HepG2 (cell line): Measurements from ENCODE around the gene PSKH1. TPM values are rescaled to one million over a fixed set of nuclear protein-coding genes. Genes with fewer than 3 reads are reported as not detected.
A peak's percentile ranks its signal among the peaks of the same experiment; 100 is the strongest.

Experiments used
- ARID2 ChIP-seq: sonication (generic); formaldehyde crosslinking; IDR thresholded peaks from 2 replicates; pipeline ENCODE4 v1.8.1; 2022; ENCODE audit warnings: mild to moderate bottlenecking, missing genetic modification reagents, borderline replicate concordance
- CENPT ChIP-seq: sonication (generic); formaldehyde crosslinking; IDR thresholded peaks from 2 replicates; pipeline ENCODE4 v1.8.0; 2022; ENCODE audit warnings: low read depth, mild to moderate bottlenecking, moderate library complexity, missing genetic modification reagents
- CHD2 ChIP-seq: IDR thresholded peaks from 2 replicates; pipeline ENCODE4 v1.6.1; 2011; ENCODE audit warnings: low read depth, low read length, improper control_type of control experiment
- CREBL2 ChIP-seq: sonication (generic); formaldehyde crosslinking; IDR thresholded peaks from 2 replicates; pipeline ENCODE4 v1.8.1; 2023; ENCODE audit warnings: missing genetic modification reagents, mild to moderate bottlenecking, borderline replicate concordance
- FOXA1 ChIP-seq, 2 experiments: fragments of 450-650 bp in 1 of 2; sonication (generic) in 1 of 2; formaldehyde crosslinking in 1 of 2; IDR thresholded peaks; 2 replicates each; pipeline versions ENCODE4 v1.4.0 to v1.6.1; 2016 to 2020; ENCODE audit warnings: missing genetic modification reagents in 1 of 2
- HDAC1 ChIP-seq: sonication (generic); formaldehyde crosslinking; IDR thresholded peaks from 2 replicates; pipeline ENCODE4 v1.5.1; 2020; ENCODE audit warnings: mild to moderate bottlenecking, missing genetic modification reagents
- KDM1A ChIP-seq: IDR thresholded peaks from 2 replicates; pipeline ENCODE4 v1.6.1; 2016; ENCODE audit warnings: missing compliant biosample characterization
- MIER2 ChIP-seq: IDR thresholded peaks from 2 replicates; pipeline ENCODE4 v1.6.1; 2016; ENCODE audit warnings: missing biosample characterization, missing genetic modification reagents
- NCOA2 ChIP-seq: sonication (generic); formaldehyde crosslinking; IDR thresholded peaks from 2 replicates; pipeline ENCODE4 v1.8.0; 2022; ENCODE audit warnings: inconsistent platforms
- PHF20 ChIP-seq: sonication (generic); formaldehyde crosslinking; IDR thresholded peaks from 2 replicates; pipeline ENCODE4 v1.5.0; 2020; ENCODE audit warnings: mild to moderate bottlenecking, missing genetic modification reagents
- PHF21A ChIP-seq: sonication (generic); formaldehyde crosslinking; IDR thresholded peaks from 2 replicates; pipeline ENCODE4 v1.5.0; 2020; ENCODE audit warnings: mild to moderate bottlenecking, missing genetic modification reagents
- PITX1 ChIP-seq: sonication (generic); formaldehyde crosslinking; IDR thresholded peaks from 2 replicates; pipeline ENCODE4 v1.5.1; 2020; ENCODE audit warnings: mild to moderate bottlenecking, missing genetic modification reagents
- PRMT3 ChIP-seq: sonication (generic); formaldehyde crosslinking; IDR thresholded peaks from 2 replicates; pipeline ENCODE4 v1.8.1; 2022; ENCODE audit warnings: low read depth, mild to moderate bottlenecking, moderate library complexity, missing genetic modification reagents, borderline replicate concordance
- REPIN1 ChIP-seq: sonication (generic); formaldehyde crosslinking; IDR thresholded peaks from 2 replicates; pipeline ENCODE4 v1.8.0; 2022; ENCODE audit warnings: missing genetic modification reagents, low read depth, mild to moderate bottlenecking, borderline replicate concordance
- SP4 ChIP-seq: sonication (generic); formaldehyde crosslinking; IDR thresholded peaks from 2 replicates; pipeline ENCODE4 v1.8.1; 2023; ENCODE audit warnings: mild to moderate bottlenecking, missing genetic modification reagents
- TGIF2 ChIP-seq: IDR thresholded peaks from 2 replicates; pipeline ENCODE4 v1.6.1; 2016; ENCODE audit warnings: control low read depth, missing compliant biosample characterization
- XRCC5 ChIP-seq: fragments of 200-400 bp; formaldehyde crosslinking; optimal IDR thresholded peaks from 2 replicates; pipeline ENCODE3; 2017; ENCODE audit warnings: mild to moderate bottlenecking, low read length
- ZNF263 ChIP-seq: sonication (generic); formaldehyde crosslinking; IDR thresholded peaks from 2 replicates; pipeline ENCODE4 v1.4.0; 2020; ENCODE audit warnings: missing genetic modification reagents
- ZNF777 ChIP-seq: sonication (generic); formaldehyde crosslinking; IDR thresholded peaks from 2 replicates; pipeline ENCODE4 v1.4.0; 2020; ENCODE audit warnings: missing genetic modification reagents
- polyA plus RNA-seq, 8 experiments: library from polyadenylated mRNA; depleted of rRNA in 3 of 8; stranded (reverse) in 7 of 8; unstranded in 1 of 8; fragments of >200 nt; fragmentation: Illumina TruSeq in 4 of 8; extraction: Trizol in 4 of 8; gene quantifications; 2 replicates each; pipeline versions ENCODE4 v1.2.1 to v1.2.3, GENCODE V29; 2011 to 2016; ENCODE audit warnings: low read depth in 4 of 8, missing spikeins in 1 of 8, mixed read lengths in 1 of 8; ENCODE audit not compliant: insufficient read depth in 1 of 8
- total RNA-seq, 5 experiments: library from RNA; depleted of rRNA; stranded (reverse); fragments of >200 nt; fragmentation: Illumina TruSeq; extraction: Trizol; gene quantifications; 2 replicates each; pipeline ENCODE4 v1.2.3, GENCODE V29; 2016; ENCODE audit warnings: low read depth in 1 of 5
- TF ChIP-seq, protein P1 (sequence below): sonication (generic); formaldehyde crosslinking; IDR thresholded peaks from 2 replicates; pipeline ENCODE4; 2020; ENCODE audit warnings: missing genetic modification reagents, mild to moderate bottlenecking, borderline replicate concordance
- TF ChIP-seq, protein P2 (sequence below): sonication (generic); formaldehyde crosslinking; conservative IDR thresholded peaks from 2 replicates; pipeline ENCODE4 v1.4.0; 2020; ENCODE audit warnings: mild to moderate bottlenecking, missing genetic modification reagents, moderate library complexity
- TF ChIP-seq, protein P3 (sequence below): sonication (generic); formaldehyde crosslinking; IDR thresholded peaks from 2 replicates; pipeline ENCODE4 v1.4.0; 2020; ENCODE audit warnings: mild to moderate bottlenecking, missing genetic modification reagents

PSKH1 gene
- total and polyA plus RNA-seq, 2 of the 13 experiments (the other 11 are each of a cell fraction or from before 2014, with no cell fraction given): 8.4 to 19.1 TPM

- TF ChIP-seq, protein P1, sequence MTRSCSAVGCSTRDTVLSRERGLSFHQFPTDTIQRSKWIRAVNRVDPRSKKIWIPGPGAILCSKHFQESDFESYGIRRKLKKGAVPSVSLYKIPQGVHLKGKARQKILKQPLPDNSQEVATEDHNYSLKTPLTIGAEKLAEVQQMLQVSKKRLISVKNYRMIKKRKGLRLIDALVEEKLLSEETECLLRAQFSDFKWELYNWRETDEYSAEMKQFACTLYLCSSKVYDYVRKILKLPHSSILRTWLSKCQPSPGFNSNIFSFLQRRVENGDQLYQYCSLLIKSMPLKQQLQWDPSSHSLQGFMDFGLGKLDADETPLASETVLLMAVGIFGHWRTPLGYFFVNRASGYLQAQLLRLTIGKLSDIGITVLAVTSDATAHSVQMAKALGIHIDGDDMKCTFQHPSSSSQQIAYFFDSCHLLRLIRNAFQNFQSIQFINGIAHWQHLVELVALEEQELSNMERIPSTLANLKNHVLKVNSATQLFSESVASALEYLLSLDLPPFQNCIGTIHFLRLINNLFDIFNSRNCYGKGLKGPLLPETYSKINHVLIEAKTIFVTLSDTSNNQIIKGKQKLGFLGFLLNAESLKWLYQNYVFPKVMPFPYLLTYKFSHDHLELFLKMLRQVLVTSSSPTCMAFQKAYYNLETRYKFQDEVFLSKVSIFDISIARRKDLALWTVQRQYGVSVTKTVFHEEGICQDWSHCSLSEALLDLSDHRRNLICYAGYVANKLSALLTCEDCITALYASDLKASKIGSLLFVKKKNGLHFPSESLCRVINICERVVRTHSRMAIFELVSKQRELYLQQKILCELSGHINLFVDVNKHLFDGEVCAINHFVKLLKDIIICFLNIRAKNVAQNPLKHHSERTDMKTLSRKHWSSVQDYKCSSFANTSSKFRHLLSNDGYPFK: peak; percentile 43; the same call in 1 of the 2 replicates
- peak; percentile 23 for TF ChIP-seq XRCC5
- TF ChIP-seq PHF20 (CRISPR knock-in tag): peak; percentile 19; the same call in 1 of the 2 replicates
- TF ChIP-seq ZNF777: no peak
- TF ChIP-seq SP4 (CRISPR knock-in tag): 0 out of 2 replicates have a peak, but pooled peaks have one; percentile 15
- TF ChIP-seq, protein P2, sequence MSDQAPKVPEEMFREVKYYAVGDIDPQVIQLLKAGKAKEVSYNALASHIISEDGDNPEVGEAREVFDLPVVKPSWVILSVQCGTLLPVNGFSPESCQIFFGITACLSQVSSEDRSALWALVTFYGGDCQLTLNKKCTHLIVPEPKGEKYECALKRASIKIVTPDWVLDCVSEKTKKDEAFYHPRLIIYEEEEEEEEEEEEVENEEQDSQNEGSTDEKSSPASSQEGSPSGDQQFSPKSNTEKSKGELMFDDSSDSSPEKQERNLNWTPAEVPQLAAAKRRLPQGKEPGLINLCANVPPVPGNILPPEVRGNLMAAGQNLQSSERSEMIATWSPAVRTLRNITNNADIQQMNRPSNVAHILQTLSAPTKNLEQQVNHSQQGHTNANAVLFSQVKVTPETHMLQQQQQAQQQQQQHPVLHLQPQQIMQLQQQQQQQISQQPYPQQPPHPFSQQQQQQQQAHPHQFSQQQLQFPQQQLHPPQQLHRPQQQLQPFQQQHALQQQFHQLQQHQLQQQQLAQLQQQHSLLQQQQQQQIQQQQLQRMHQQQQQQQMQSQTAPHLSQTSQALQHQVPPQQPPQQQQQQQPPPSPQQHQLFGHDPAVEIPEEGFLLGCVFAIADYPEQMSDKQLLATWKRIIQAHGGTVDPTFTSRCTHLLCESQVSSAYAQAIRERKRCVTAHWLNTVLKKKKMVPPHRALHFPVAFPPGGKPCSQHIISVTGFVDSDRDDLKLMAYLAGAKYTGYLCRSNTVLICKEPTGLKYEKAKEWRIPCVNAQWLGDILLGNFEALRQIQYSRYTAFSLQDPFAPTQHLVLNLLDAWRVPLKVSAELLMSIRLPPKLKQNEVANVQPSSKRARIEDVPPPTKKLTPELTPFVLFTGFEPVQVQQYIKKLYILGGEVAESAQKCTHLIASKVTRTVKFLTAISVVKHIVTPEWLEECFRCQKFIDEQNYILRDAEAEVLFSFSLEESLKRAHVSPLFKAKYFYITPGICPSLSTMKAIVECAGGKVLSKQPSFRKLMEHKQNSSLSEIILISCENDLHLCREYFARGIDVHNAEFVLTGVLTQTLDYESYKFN: peak; percentile 67
- TF ChIP-seq REPIN1 (CRISPR knock-in tag): no peak
- no peak for TF ChIP-seq CREBL2
- TF ChIP-seq PRMT3: 0 out of 2 replicates have a peak, but pooled peaks have one; percentile 40
- no peak for TF ChIP-seq MIER2 (CRISPR knock-in tag)
- no peak for TF ChIP-seq NCOA2 (CRISPR knock-in tag)
- no peak for TF ChIP-seq TGIF2 (CRISPR knock-in tag)
- TF ChIP-seq PHF21A (CRISPR knock-in tag): peak; percentile 60; the same call in 1 of the 2 replicates
- TF ChIP-seq CHD2: no peak
- peak; percentile 99 for TF ChIP-seq ZNF263 (CRISPR knock-in tag)
- TF ChIP-seq, protein P3, sequence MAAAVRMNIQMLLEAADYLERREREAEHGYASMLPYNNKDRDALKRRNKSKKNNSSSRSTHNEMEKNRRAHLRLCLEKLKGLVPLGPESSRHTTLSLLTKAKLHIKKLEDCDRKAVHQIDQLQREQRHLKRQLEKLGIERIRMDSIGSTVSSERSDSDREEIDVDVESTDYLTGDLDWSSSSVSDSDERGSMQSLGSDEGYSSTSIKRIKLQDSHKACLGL: no peak
- TF ChIP-seq PITX1 (CRISPR knock-in tag): 0 out of 2 replicates have a peak, but pooled peaks have one; percentile 28
- no peak for TF ChIP-seq ARID2 (CRISPR knock-in tag)
- TF ChIP-seq KDM1A: no peak
- no peak for TF ChIP-seq FOXA1 (IDR thresholded peaks at IDR 0.05)
- peak; percentile 52; the same call in 1 of the 2 replicates for TF ChIP-seq FOXA1 (CRISPR knock-in tag; IDR thresholded peaks at IDR 0.05)
- TF ChIP-seq HDAC1 (CRISPR knock-in tag): no peak
- TF ChIP-seq CENPT (CRISPR knock-in tag): no peak
Measured at GRCh38 chr16:67915831-67916723, 23.0 kb downstream of the PSKH1 start (continued).
